Activated CD4-positive, alpha-beta T cell treated with anti-CD3 and anti-CD28 coated beads for 1 hour (primary cell): Measurements from ENCODE around the gene SLIT3.

ENCODE experiments used
- DNase-seq: peaks from one replicate; pipeline ENCODE4 v3.0.0-alpha.2; 2020

Gene SLIT3

DNA sequence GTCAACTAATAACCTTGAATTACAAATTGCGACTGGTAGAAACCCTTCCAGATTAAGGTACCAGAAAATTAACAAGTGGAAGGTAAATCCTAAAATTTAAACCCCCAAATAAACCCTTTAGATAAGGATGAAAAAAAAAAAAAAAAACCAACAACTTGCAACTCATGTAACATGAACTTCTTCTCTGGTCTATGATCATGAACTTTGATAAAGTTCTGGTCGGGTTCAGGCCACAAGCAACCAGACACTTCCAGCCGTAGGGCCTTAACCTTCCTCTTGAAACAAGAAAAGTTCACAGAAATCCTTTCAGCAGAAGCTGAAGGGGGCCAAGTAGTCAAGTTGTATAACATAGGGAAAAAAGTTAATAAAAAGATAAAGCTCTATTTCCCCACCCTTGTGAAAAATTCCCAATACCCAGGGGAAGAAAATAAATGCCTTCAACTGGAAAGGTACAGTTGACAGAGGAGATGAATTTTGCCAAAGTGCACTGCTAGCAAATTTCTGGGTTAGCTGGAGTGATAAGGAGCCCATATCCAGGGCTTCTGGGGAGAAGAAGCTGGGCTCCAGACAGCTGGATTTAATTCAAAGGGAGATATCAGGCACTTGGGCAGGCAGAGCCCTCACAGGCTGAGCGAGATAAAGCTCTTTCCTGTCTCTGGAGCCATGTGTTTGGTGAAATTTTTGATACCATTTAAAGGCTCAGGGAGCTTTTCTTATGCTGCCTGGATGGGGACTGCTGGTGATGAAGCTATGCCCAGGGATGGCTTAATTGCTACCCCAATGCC is 487.6 kb downstream of the SLIT3 start:
- DNase-seq, result no peak

DNA sequence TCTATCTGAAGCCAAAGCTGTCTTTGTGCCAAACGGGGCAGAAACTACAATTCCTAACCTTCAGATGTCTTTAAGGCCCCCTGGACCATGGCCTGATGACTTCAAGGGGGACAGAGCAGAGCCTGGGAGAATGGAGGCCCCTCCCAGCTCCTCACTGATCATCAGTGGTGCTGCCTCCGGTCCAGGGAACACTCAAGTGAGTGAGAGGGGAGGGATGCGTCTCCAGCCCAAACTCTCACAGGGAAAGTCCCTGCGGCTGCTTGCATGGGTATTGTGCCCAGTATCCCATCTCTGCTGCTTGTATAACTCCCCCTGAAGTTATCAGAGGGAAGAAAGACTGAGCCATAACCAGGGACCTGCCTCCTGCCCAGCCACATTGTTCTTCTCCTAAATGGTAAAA is 490.3 kb downstream of the SLIT3 start:
- no peak for DNase-seq

DNA sequence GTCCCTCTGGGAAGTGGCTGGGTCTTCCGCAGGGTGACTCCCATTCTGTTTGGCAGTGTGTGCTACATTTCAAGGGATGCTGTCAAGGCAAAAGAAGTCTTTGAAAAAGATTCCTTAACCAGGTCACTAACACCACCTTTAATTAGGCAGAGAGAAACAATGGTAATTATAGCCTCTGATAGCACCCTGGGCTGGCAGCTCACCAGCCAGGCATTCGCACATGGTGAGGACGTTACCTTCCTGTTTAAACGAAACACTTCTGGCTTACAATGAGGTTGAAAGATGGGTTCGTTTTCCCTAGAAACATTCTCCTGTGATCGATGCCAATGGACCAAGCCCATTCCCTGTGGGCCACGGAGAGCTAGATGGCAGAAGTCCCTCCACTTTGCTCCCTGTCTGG is 491.7 kb downstream of the SLIT3 start:
- no peak for DNase-seq

DNA sequence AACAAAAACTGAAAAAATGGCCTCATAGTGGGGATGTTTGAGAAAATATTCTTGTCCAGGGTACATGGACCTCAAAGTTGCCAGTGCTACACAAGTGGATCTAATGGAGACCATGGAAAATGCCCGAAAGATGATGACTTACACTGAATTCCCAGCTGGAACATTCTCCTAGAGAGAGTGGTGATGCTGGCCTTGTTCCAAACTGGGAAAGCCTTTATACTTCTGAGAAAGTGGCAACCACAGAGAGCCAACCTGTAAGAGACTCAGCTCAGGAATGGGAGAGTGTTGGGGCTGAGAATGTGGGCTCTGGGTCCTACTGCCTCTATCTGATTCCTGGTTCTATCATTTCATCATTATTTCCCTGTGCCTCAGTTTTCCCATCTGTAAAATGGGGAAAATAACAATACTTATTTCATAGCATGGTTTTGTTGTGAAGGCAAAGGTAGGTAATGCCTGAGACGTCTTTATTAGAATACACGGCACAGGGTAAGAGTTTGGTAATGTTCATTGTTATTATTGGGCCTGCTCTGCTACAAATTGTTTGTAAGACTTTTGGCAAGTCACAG is 492.8 kb downstream of the SLIT3 start:
- DNase-seq, result no peak

DNA sequence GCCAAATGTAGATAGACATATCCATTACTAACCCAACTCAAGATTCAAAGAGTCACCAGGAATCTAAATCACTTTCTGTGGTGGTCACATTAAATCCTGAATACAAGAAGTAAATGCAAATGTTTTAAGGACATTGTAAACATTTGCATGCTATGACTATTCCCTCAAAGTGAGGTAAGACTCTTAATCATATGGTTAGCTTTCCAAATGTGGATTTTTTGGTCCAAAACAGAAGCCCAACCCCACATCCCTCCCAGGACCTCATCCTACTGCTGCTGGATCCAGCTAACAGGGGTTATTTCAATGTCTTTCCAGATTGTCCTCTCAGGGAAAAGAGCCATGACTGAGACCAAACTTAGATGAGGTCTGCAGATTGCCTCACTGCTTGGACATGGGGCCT is 493.7 kb downstream of the SLIT3 start:
- DNase-seq, result no peak

DNA sequence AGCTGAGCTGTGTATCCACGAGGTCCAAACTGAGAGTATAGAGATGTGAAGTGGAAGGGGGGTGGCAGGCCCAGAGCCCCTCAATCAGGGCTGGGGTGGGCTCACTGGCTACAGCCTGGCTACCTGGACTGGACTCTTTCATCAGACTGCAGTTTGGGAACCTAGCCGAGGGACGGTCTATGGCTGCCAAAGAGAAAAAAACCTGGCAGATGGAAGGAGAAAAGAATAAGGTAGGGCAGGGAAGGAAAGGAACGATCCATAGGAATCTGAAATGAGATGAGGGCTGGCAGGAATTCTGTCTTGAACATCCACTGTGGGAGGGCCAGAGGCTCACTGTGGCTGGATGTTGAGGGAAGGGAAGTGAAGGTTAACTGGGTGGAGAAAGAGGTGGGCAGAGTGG is 497.4 kb downstream of the SLIT3 start:
- DNase-seq, result no peak

DNA sequence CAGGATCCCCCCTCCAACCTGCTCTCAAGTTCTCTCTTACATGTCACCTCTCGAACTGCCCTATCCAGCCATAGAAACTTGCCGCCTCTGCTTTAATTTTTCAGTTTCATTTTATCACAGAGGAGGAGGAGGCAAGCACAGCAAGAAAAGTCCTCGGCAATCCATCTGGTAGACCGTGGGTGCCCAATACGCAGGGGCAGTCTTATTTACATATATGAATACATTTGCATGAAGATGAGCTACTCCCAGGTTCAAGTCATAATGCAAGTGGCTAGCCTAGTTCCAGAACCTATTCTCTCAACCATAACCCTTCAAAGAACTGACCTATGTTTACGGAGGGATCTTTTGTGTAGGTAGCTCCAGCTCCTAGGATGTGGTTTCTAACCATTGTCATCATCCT is 498.6 kb downstream of the SLIT3 start:
- no peak for DNase-seq

DNA sequence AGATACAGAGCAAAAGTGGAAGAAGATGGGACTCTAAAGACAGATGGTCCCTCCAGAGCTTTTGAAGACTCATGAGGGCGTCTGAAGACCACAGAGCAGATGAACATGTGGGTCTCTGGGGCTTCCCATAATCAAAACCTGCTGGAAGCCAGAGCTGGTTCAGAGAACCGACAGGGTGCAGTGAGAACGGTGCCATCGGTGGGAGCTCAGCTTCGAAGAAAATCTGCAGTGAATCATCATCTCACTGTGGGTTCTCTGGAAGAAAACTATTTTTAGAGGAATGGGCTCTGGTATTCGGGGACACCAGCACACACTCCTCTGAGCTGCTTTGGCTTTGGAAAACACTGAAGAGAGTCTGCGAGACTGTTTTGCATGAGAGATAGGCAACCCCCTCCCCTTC is 499.4 kb downstream of the SLIT3 start:
- no peak for DNase-seq

DNA sequence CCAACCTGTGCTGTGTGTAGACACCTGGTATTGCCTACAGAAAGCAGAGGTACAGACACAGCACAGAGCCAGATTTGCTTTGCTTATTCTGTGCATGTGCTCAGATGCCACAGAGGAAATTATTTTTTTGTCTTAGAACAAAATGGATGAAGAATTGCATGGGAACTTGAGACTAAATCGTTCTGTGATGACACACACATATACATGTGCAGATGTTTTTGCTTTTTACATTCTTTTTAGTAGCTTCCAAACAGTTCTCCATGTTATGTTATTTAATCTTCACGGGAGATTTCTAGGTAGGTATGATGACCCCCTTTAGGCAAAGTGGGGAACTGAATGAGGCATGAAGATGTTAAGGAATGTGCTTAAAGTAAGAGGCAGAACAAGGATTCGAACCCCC is 500.2 kb downstream of the SLIT3 start:
- no peak for DNase-seq

DNA sequence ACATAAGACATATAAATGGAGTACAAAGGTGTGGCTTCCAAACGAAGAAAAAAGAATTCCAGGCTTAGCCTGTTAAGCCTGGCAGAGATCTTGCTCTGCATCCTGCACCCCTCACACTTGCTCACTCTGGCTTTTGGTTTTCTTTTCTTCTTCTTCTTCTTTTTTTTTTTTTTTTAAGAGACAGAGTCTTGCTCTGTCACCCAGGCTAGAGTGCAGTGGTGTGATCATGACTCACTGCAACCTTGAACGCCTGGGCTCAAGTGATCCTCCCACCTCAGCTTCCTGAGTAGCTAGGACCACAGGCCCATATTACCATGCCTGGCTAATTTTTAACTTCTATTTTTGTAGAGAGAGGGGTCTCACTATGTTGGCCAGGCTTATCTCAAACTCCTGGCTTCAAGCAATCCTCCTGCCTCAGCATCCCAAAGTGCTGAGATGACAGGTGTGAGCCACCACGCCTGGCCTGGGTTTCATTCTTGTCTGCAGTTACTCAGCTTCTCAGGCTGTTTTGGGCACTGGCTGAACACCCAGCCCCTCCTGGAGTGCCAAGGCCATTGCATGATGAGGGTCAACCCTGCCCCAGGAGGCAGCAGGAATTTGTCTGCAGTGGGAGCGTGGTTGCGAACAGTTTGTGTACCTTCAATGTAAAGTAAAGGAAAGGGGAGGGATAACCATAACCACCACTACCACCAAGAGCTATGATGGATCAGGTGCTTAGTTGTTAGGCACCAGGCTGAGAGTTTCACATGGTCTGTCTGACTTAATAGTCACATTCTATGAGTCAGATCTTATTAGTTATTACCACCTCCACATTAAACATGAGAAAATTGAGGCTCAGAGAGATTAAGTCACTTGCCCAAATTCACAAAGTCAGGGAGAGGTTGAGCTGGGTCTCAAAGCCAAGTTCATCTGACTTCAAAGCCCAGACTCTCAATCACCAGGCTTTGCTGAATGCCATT is 502.6 kb downstream of the SLIT3 start:
- DNase-seq, result no peak

DNA sequence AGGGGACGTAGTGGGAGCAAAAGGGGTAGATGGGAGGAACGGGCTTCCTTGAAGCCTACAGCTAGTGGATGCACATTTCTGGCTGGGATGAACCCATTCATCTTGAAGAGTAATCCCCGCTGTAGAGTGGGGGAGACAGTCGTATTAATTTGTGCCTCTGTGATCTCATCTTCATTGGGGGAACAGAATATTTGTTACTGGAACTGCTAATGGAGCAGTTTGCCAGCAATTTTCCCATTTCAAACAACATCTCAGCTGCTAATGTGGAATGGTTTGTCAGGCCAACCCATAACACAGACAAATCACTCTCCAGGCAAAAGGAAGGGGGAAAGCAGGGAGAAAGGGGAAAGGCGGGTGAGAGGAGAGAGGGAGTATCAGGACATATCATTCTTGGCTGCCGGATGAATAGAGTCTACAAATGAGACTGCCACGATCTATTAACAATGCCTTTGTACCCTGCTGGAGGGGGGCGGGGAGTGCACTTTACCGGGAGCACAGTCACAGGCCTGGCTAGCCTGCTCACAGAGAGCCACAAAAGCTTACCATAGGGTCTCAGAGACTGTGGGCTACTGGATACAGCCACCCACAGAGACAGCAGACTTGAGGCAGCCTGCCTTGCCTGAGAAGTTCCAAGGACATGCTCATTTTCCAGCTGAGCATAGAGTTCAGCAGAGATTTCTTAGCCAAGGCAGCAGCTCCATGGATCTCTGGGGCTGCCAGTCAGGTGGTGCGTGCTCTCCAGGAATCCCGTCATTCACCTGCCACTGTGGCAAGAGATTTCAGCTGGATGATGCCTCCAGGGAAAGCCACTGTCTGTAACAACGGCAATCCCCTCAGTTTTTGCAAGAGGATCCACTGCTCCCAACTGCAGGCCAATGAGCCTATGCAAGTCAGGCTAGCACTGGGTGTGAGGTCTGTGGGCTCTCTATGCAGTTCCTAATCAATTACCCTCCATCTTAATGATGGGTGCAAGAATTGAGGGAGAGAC is 504.1 kb downstream of the SLIT3 start:
- DNase-seq, result no peak

DNA sequence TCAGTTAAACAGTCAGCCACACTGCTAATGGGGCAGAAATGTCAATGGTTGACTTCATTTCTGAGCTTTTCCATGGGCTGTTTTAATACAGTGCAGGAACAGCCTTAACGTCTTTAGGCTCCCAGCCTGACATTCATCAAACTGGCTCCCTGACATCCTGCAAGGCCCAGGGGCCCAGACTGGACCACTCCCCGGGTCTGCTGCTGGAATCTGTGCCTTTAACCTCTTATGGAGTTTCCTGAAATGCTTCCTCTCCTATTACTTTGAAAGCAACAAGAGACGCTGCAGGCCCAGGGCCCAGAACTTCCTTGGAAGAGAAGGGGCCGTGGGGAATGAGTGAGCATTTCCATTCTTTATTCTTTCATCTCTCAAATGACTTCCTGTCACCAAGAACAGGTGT is 504.9 kb downstream of the SLIT3 start:
- DNase-seq, result no peak

DNA sequence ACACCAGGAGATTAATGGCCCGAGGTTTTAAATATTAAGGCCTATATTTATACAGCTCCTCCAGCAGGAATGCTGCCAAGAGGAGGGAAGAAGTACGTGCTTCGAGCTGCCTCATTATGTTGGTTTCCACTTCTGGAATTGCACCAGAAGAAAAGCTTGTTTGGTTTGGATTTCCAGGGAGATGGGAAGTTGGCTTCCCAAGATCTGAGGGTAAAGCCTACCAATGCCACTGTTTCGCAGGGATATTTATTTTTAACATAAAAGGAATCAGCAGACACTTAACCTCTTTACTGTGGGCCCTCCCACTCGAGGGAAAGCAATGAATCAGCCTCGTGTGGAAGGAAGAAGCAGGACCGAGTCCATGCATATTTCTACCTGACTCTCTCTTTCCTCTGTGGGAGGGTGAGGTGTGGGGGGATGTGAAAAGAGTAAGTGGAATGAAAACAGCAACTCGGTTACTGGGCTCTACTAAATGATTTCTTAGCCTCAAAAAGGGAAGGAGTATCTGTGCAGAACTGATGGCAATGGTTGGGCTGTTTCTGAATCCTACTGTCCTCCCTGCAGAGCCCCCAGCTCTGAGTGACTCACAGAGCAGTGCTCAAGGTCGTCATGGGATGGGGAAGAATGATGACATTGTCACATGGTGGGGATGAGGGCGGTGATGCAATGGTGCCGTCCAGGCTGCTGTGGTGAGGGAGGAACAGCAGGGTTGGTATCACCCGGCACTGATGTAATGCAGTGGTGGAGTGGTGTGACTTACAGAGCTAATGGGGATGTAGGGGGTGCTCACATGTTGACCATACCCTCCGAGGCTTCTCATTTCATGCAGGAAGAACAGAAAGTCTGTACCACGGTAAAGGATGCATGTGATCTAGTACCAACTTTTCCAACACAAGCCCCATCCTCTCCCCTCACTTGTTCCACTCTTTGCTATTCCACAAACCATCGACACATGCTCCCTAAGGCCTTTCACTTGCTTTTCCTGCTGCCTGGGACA is 506.8 kb downstream of the SLIT3 start:
- DNase-seq, result no peak

DNA sequence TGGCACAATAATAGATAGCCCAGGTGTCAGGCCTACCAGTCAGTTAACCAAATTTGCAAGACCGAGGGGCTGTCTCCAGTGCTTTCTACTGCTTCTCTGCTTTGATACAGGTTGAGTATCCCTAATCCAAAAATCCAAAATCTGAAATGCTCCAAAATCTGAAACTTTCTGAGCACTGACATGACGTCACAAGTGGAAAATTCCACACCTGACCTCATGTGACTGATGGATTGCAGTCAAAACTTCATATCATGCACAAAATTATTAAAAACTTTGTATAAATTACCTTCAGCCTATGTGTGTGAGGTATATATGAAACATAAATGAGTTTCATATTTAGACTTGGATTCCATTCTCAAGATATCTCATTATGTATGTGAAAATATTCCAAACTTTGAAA is 508.3 kb downstream of the SLIT3 start:
- DNase-seq, result no peak

DNA sequence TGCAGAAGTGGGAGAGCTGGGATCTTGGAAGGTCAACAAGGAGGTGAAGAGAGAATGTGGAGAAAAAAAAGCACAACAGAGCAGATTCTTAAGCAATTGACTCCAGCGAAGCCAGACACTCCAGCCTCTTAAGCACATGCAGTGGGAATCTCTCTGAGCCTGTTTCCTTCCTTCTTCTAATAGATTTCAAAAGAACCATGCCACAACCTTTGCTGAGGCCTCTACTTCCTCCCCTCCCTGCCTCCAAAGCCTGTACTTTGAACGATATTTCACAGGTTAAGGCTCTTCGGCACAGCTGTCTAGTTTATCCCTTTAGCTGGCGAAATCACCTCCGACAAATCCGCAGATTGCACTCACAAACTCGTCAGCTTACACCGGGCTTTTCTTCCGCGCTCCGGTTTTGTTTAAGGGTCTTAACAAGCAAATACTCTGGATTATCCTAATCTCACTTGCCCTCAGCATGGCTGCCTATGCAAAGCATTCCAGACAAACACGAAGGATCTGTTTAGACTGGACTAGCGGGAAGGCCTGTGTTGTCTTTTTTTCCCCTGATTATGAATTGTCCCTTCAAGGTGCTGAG is 510.2 kb downstream of the SLIT3 start:
- no peak for DNase-seq

DNA sequence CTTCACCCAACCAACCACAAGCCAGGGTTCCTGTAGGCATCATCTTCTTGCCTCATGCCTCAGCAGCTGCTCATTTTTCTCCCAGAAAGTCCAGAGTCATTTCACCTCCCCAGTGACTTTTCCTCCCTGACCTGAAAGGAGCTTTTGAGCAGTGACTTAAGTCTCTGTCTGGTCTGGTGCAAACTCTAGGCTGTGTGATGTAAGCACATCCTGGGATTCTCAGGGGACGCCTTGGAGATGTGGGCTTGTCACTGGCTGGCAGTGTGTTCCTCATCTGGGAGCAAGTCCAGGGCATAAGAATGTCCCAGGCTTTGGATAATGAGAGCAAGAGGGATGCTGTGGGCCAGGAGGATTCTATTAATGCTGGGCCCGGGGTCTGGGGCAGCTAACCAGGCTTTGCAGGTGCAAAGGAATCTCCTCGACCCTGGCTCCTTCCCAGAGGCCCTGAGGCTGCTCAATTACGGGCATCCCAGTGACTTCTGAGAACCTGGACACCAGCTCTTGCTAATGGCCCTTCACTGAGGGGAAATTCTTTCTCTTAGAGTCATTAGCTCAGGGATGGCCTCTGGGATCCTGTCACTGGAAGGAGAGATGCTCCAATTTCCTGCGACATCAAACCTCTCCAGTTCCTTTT is 510.8 kb downstream of the SLIT3 start:
- DNase-seq, result no peak

DNA sequence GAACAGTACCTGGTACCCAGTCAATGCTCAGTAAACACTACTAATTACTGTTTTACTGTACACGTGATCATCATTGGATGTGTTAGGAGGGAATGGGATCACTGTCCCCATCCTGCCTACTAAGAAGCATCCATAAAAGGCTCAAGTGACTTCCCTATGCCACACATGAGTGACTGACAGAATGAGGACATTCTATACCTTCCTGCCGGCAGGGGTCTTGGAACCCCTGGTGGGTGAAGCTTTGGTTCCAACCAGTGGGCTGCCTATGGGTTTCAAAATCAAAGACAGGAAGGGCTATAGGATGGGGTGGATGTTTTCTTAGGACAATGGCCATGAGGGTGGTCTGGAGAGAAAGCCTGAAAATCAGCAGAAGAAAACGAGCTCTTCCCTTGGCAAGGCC is 512.2 kb downstream of the SLIT3 start:
- no peak for DNase-seq

DNA sequence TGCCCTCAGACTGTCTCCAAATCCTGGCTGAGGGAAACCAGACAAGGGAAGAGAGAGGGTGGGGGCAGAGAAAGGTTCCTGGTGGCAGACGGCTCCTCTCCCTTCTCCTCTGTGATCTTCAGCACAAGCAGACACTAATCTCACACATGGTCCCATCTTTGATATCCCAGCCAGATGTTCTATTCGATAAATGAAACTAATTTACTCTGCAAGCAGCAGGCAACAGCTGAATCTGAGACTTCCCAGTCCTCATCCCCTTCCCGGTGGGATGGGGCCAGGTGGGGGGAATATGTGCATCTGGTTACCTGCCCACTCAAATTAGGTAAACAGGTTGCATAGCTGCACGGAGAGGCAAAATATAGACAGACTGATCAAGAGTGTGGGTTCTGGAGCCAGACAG is 512.8 kb downstream of the SLIT3 start:
- no peak for DNase-seq

DNA sequence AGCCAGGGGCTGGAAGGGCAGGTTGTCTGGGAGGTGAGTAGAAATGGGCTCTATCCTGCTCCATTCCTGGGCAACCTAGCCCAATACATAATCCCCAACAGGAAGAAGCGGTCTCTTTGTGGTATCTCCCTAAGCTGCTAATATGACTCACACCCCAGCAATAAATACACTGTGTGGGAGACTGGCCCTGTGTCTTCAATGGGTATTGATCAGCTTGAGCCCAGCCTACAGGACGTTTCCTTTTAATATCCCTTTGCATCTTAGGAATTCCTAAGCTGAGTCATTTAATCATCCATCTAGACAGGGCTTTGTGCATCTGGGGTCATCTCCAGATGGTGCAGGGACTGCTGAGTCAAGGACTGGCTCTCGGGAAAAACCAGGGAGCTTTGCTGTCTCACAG is 514.8 kb downstream of the SLIT3 start:
- DNase-seq, result no peak

DNA sequence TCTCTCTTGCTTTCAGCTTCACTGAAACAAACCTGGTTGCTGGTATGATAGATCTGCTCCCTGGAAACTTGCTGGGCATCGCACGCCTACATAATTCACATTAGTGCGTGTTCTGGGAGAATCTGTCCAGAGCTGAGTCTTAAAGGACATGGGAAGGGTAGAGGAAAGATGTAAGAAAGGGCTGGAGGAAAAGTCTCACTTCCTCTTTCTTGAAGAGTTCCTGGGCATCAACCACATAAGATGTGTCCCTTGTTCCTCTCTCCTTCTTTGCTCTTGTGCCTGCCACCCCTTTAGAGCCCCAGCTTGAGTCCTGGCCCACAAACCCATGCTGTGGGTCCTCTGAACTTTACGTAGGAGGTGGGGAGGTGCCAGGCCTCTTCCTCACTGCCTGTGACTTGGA is 516.5 kb downstream of the SLIT3 start:
- DNase-seq, result no peak
